GM08714 (cell line): ENCODE measurements around the gene CCN5.

Experiments used
- H3K4me3 ChIP-seq: fragments of 200-500 bp; sonication (Bioruptor generic); 2 replicates; pipeline ENCODE4 v1.5.1; 2014; ENCODE audit warnings: mild to moderate bottlenecking, low read length, inconsistent platforms
- ZNF274 ChIP-seq: IDR thresholded peaks from 2 replicates; pipeline ENCODE4 v1.6.1; 2012; ENCODE audit warnings: mild to moderate bottlenecking, low read depth, low read length

CCN5 gene

DNA sequence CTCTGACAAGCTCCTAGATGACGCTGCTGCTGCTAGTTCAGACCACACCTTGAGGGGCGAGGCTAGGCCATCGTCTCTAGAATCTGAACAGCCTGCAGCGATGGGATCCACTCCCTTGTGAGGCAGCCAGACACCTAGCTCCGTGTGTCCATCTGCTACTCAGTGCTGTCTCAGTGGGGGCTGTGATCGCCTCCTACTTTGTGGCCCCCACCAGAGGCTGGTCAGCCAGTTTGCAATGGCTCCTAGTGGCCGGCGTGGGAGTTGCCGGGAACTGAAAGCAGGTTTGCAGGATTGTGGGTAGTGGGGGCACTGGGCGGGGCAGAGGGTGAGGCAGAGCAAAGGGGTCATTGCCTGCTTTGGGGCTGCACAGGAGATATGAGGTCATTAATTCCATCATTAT, 2.8 kb downstream of the CCN5 start:
- no peak overlapping the region for H3K4me3 ChIP-seq
- TF ChIP-seq ZNF274: no peak

GRCh38 chr20:44719841-44720240, 4.7 kb downstream of the CCN5 start:
- no peak for TF ChIP-seq ZNF274
- H3K4me3 ChIP-seq: no peak overlapping the region

DNA sequence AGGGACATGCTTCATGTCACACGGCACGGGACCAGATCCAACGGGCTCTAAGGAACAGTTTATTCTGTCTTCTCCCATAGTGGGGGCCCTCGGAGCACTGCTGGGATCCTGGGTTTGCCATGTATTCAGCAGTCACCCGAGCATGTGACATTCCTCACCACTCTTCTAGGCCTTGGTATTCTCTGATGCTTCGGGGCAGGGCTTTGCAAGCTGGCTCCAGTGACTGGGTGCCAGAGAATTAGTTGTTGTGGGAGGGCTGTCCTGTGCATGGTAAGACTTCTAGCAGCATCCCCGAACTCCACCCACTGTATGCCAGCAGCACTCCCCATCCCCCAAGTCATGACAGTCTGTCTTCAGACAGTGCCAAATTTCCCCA, 5.4 kb downstream of the CCN5 start:
- H3K4me3 ChIP-seq: no peak overlapping the region
- no peak for TF ChIP-seq ZNF274

GRCh38 chr20:44720997-44721784, 6.0 kb downstream of the CCN5 start:
- H3K4me3 ChIP-seq: no peak overlapping the region
- no peak for TF ChIP-seq ZNF274

GRCh38 chr20:44721785-44722054, 6.6 kb downstream of the CCN5 start:
- TF ChIP-seq ZNF274: no peak
- no peak overlapping the region for H3K4me3 ChIP-seq

DNA sequence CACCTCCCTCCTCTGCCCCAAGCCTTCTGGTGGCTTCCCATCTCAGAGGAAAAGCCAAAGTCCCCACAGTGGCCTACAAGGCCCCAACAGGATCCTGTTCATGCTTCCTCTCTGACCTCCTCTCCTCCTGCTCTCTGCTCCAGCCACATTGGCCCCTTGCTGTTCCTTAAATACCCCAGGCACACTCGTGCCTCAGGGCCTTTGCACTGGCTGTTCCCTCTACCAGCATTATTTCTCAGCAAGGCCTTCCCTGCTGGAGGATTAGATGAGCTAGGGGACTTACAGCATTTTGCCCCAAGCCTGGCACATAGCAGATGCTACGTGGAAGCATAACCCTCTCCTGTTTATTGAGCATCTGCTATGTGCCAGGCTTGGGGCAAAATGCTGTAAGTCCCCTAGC, 7.8 kb downstream of the CCN5 start:
- TF ChIP-seq ZNF274: no peak
- H3K4me3 ChIP-seq: no peak overlapping the region

DNA sequence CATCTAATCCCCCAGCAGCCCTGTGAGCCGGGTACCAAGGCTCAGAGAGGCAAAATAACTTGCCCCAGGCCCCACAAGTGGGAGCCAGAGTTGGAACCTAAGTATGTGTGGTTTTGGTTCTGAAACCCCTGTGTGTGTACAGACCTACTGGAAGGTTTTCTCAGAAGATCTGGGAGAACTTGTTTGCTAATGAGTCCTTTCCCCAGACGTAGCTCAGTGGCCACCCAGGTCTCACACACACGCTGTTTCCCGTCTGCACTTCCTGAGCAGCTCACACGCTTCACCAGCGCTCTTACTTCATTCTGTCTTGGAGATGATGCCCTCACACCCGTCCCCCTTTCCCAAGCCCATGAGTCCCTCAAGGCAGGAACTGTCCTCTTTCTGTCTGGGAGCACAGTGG, 8.2 kb downstream of the CCN5 start:
- TF ChIP-seq ZNF274: no peak
- H3K4me3 ChIP-seq: no peak overlapping the region

- no peak overlapping the region for H3K4me3 ChIP-seq
- no peak for TF ChIP-seq ZNF274
Observed at GRCh38 chr20:44723798-44724362, 8.7 kb downstream of the CCN5 start.

DNA sequence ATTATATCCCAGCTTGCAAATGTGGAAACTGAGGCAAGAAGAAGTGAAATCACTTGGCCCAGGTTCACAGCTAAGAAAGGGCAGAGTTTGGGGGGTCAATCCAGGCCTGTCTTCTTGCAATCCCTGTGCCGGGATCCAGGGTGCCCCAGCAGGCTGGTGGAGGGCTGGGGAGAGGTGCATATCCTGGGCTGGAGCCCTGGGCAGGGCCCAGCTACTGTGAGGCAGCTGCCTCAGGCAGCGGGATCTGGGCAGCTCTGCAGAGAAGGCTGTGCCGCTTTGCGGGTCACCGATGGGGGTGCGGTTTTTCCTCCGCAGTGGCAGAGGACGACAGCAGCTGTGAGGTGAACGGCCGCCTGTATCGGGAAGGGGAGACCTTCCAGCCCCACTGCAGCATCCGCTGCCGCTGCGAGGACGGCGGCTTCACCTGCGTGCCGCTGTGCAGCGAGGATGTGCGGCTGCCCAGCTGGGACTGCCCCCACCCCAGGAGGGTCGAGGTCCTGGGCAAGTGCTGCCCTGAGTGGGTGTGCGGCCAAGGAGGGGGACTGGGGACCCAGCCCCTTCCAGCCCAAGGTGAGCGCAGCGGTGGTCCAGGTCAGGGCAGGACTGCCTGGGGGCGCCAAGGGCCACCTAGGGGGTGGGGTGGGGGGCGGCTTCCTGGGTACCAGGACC, 9.4 kb downstream of the CCN5 start:
- no peak for TF ChIP-seq ZNF274
- H3K4me3 ChIP-seq: no peak overlapping the region

DNA sequence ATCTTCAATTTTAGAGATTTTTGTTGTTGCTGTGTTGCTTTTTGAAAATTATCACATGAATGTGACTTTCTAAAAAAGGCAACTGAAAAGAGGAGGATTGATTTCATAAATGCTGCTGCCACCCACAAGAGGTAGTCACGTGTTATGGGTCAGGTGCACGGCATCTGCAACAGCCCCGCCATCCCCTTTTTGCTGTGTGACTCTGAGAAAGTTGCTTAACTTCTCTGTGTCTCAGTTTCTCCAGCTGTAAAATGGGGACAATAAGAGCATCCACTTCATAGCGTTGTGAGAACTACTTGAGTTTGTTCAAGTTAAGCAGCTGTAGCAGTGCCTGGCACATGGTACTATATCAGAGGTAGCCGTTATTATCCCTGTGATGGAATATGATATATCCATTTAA, 10.7 kb downstream of the CCN5 start:
- no peak for TF ChIP-seq ZNF274
- H3K4me3 ChIP-seq: no peak overlapping the region

DNA sequence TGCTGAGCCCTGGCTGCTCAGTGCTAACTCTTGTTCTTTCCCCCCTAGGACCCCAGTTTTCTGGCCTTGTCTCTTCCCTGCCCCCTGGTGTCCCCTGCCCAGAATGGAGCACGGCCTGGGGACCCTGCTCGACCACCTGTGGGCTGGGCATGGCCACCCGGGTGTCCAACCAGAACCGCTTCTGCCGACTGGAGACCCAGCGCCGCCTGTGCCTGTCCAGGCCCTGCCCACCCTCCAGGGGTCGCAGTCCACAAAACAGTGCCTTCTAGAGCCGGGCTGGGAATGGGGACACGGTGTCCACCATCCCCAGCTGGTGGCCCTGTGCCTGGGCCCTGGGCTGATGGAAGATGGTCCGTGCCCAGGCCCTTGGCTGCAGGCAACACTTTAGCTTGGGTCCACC, 11.9 kb downstream of the CCN5 start:
- TF ChIP-seq ZNF274: no peak

DNA sequence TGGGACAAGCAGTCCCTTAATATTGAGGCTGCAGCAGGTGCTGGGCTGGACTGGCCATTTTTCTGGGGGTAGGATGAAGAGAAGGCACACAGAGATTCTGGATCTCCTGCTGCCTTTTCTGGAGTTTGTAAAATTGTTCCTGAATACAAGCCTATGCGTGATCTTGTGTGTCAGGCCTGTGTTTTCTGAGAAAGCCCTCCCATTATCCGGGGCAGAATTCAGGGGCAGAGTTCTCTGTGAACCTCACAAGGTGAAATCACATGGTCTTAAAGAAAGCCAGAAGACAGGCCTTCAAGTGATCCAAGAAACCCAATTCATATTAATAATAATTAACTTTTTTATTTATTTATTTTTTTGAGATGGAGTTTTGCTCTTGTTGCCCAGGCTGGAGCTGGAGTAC, 12.5 kb downstream of the CCN5 start:
- H3K4me3 ChIP-seq: no peak overlapping the region
- no peak for TF ChIP-seq ZNF274

More for the DNA sequence above, 11.9 kb downstream of the CCN5 start:
- H3K4me3 ChIP-seq: no peak overlapping the region

DNA sequence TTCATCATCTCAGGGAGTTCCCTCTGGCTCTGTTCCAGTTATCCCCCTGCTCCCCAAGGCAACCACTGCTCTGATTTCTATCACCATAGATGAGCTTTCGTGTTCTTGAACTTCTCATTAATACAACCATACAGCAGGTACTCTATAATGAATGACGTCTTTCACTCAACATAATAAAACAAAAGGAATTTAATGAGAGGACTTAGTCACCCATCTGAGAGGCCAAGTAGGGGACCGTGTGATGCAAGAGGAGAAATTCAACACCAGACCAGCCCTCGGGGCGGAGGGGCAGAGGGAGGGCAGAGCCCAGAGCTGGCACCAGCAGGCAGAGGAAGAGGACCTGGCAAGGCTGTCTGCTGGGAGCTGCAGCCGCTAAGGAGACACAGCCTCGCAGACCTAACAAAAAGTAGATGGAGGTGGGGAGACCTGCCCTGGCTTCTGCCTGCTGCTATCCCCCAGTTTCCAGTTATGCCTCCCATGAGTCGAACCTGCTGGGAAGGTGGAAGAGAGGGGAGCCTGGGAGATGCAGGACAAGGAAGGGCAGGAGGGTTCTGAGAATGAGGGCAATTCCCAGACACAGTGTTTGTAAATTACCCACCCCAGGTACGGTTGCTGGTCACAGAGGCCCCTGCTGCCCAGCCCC, 13.8 kb downstream of the CCN5 start:
- TF ChIP-seq ZNF274: no peak
- no peak overlapping the region for H3K4me3 ChIP-seq

GRCh38 chr20:44730441-44730840, 15.3 kb downstream of the CCN5 start:
- H3K4me3 ChIP-seq: no peak overlapping the region
- no peak for TF ChIP-seq ZNF274

DNA sequence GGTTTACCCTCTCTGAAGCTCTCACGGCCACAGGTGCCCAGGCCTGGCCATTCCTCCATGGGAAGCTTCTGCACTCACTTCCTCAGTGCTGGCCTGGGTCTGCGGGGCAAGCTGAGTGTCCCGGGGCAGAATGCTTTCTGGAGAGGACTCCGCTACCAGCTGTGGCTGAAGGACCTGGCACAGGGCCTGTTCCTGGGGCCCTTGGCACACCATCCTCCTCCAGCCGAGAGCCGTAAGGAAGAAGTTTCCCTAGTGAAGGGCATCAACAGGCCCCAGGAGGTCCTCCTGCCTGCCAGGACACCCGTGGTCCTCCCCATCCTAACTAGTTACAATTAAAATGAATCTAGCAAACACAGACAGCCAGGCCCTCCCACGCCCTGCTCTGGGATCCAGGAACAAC, 16.5 kb downstream of the CCN5 start:
- no peak overlapping the region for H3K4me3 ChIP-seq
- no peak for TF ChIP-seq ZNF274
